ENCODE measurements around the gene UROC1.

UROC1 gene

DNA sequence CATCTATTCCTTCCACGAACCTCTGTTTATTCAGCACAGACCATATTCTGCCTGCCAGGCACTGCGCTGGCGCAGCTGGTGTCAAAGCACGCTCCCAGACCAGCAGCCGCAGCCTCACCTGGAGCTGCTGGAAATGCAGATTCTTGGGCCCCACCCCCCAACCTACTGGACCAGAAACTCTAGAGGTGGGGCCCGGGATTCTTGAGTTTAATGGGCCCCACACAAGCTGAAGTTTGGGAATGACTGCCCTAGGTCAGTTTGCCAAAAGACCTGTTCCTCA lies 13.4 kb upstream of the UROC1 start:
- no peaks in the 10 kb centered on the region for H3F3A ChIP-seq (ENCODE audit: low read depth)
- TF ChIP-seq, protein P1, sequence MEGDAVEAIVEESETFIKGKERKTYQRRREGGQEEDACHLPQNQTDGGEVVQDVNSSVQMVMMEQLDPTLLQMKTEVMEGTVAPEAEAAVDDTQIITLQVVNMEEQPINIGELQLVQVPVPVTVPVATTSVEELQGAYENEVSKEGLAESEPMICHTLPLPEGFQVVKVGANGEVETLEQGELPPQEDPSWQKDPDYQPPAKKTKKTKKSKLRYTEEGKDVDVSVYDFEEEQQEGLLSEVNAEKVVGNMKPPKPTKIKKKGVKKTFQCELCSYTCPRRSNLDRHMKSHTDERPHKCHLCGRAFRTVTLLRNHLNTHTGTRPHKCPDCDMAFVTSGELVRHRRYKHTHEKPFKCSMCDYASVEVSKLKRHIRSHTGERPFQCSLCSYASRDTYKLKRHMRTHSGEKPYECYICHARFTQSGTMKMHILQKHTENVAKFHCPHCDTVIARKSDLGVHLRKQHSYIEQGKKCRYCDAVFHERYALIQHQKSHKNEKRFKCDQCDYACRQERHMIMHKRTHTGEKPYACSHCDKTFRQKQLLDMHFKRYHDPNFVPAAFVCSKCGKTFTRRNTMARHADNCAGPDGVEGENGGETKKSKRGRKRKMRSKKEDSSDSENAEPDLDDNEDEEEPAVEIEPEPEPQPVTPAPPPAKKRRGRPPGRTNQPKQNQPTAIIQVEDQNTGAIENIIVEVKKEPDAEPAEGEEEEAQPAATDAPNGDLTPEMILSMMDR (conservative IDR thresholded peaks at IDR 0.05; ENCODE audit: low read length) = no peak; the same call in 1 of the 2 replicates
- H4K20me1 ChIP-seq (ENCODE audit: insufficient read depth, low read length, poor library complexity, severe bottlenecking) = no peaks in the 10 kb centered on the region
- no peaks in the 10 kb centered on the region for H3K79me2 ChIP-seq (ENCODE audit: insufficient read depth, low read length)
- peak overlapping the region; percentile 84 for H3K9ac ChIP-seq (ENCODE audit: low read depth, low read length, poor library complexity, severe bottlenecking)
- peak overlapping the region; percentile 58 for H3K4me3 ChIP-seq (ENCODE audit: low read length, poor library complexity, severe bottlenecking)
- H3K9me2 ChIP-seq (replicated peaks; ENCODE audit: low read depth, low read length) = no peaks in the 10 kb centered on the region
- H3K36me3 ChIP-seq (ENCODE audit: insufficient read depth, low read length) = no peaks in the 10 kb centered on the region
- no peaks in the 10 kb centered on the region for H3K9me3 ChIP-seq (ENCODE audit: insufficient read depth, low read depth, low read length)
- H3K27me3 ChIP-seq (ENCODE audit: insufficient read depth, low read length, poor library complexity, severe bottlenecking) = no peaks in the 10 kb centered on the region
- no peak overlapping the region for H2AFZ ChIP-seq (ENCODE audit: low read length)
- peak overlapping the region; percentile 76 for H3K4me2 ChIP-seq (ENCODE audit: low read depth, low read length, poor library complexity, severe bottlenecking)
- H3K4me1 ChIP-seq (ENCODE audit: insufficient read depth, low read length, poor library complexity, severe bottlenecking) = peaks cover 71% of the 10 kb centered on the region

DNA sequence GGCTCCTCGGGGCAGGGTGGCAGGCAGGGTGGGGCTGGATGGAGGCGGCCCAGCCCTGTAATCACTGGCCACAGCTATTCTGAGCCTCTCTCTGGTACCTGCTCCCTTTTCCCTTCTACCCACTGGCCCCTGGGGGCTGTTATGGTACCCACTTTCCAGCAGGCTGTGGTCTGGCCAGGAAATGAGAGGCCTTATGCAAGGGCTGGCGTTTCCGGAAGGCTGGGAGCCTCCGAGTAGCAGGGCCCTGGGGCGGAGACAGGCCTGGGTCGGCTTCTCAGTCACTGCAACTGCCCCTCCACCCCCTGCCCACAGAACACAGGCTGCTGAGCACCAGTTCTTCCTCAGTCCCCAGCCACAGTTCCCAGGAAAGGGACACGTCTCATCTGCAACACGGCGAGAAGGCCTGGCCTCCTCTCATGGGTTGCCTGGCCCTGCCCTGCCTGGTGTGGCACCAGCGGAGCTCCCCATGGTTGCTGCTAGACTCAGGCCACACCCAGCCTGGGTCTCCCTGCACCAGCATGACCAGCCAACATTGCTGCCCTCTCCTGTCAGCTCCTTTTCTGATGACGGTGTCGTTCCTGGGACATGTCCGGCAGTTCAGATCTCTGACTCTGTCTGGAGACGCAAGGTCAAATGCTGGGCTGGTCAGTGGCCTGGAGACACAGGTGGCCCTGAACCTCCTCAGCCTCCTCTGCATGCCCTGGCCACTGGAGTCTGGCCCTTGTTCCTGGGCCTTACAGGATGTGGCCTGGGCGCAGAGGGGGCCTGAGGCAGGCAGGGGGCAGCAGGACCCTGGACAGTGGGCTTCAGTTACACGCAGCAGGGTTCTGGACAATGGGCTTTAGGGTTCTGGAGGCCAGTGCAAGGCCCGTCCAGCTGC lies 12.8 kb upstream of the UROC1 start:
- peak overlapping the region; percentile 76 for H3K4me2 ChIP-seq (ENCODE audit: low read depth, low read length, poor library complexity, severe bottlenecking)
- peak overlapping the region; percentile 58 for H3K4me3 ChIP-seq (ENCODE audit: low read length, poor library complexity, severe bottlenecking)
- TF ChIP-seq, protein P1 (conservative IDR thresholded peaks at IDR 0.05; ENCODE audit: low read length) = peak; percentile 38
- TF ChIP-seq EZH2phosphoT487 (IDR thresholded peaks at IDR 0.05; ENCODE audit: borderline replicate concordance) = no peak

DNA sequence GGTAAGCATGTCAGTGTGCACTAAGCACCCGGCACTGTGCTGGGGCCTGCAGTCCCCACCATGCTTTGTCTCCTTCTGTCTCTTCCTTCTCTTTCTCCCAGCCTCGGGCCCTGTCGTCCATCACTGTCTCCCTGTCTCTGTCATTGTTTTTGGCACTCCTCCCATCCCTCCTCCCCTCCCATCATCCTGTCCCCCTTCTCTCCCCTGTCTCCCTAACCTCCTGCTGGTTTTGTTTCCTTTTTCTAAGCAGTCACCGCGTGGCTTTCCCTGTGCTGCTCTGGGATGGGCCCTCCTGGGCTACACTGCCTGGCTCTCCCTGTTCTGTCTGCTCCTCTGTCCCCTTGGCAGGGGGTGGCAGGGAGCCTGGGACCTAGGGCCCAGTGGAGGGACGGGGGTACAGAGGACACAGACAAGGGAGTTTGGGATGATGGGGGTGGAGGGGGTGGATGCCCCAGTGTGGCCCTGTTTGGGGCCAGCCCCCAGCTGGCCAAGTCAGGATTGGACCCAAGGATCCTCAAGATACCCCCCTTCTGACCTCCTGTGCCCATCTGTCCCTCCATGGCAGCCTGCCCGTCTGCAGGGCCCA lies 12.1 kb upstream of the UROC1 start:
- Histone ChIP-seq H3K4me1 (ENCODE audit: insufficient read depth, low read length, poor library complexity, severe bottlenecking) (peaks cover 82% of the 10 kb centered on the region), H3K9me2 (replicated peaks; ENCODE audit: low read depth, low read length) (no peaks in the 10 kb centered on the region), H3K79me2 (ENCODE audit: insufficient read depth, low read length) (no peaks in the 10 kb centered on the region), H3K9ac (ENCODE audit: low read depth, low read length, poor library complexity, severe bottlenecking) (peak overlapping the region; percentile 81), H4K20me1 (ENCODE audit: insufficient read depth, low read length, poor library complexity, severe bottlenecking) (no peaks in the 10 kb centered on the region), H3F3A (ENCODE audit: low read depth) (no peaks in the 10 kb centered on the region), H3K9me3 (ENCODE audit: insufficient read depth, low read depth, low read length) (no peaks in the 10 kb centered on the region), H3K27me3 (ENCODE audit: insufficient read depth, low read length, poor library complexity, severe bottlenecking) (no peaks in the 10 kb centered on the region), H3K4me3 (ENCODE audit: low read length, poor library complexity, severe bottlenecking) (peak overlapping the region; percentile 57), H3K36me3 (ENCODE audit: insufficient read depth, low read length) (no peaks in the 10 kb centered on the region), H3K4me2 (ENCODE audit: low read depth, low read length, poor library complexity, severe bottlenecking) (peak overlapping the region; percentile 76), H2AFZ (ENCODE audit: low read length) (no peak overlapping the region)
- no peak for TF ChIP-seq EZH2phosphoT487 (IDR thresholded peaks at IDR 0.05; ENCODE audit: borderline replicate concordance)
- TF ChIP-seq, protein P1 (conservative IDR thresholded peaks at IDR 0.05; ENCODE audit: low read length) = no peak

More for the DNA sequence above, 12.8 kb upstream of the UROC1 start:
- Histone ChIP-seq H3F3A (ENCODE audit: low read depth) (no peaks in the 10 kb centered on the region), H3K27me3 (ENCODE audit: insufficient read depth, low read length, poor library complexity, severe bottlenecking) (no peaks in the 10 kb centered on the region), H3K9me3 (ENCODE audit: insufficient read depth, low read depth, low read length) (no peaks in the 10 kb centered on the region), H3K9ac (ENCODE audit: low read depth, low read length, poor library complexity, severe bottlenecking) (peak overlapping the region; percentile 84), H4K20me1 (ENCODE audit: insufficient read depth, low read length, poor library complexity, severe bottlenecking) (no peaks in the 10 kb centered on the region), H3K4me1 (ENCODE audit: insufficient read depth, low read length, poor library complexity, severe bottlenecking) (peaks cover 77% of the 10 kb centered on the region), H3K9me2 (replicated peaks; ENCODE audit: low read depth, low read length) (no peaks in the 10 kb centered on the region), H3K79me2 (ENCODE audit: insufficient read depth, low read length) (no peaks in the 10 kb centered on the region), H2AFZ (ENCODE audit: low read length) (no peak overlapping the region), H3K36me3 (ENCODE audit: insufficient read depth, low read length) (no peaks in the 10 kb centered on the region)

Measured in Loucy (cell line).